NCI-H2029 treated with DMSO at 0.1 percent for 48 hours (cell line): ENCODE data around the gene SCAPER.

Experiments
- DNase-seq: peaks from one replicate; lab custom pipeline; 2025; lab: John Stamatoyannopoulos, UW

Gene SCAPER

DNA sequence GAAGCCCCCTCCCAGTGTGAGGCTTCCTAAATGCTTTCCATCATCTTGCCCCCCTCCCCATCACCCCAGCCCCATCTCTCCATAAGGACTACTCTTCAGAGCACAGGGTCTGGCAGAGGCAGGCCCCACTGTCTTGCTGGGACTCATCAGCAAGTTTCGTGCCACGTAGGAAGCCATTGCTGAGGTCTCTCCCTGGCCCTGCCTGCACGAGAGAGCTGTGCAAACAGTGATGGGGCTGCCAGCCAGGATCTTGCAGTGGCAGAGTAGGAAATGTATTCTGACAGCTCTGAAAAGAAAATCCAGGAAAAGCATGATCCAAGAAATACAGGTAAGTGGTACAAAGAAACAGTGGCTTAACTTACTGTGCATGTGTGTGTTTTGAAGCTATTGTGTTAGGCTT, 546.0 kb downstream of the SCAPER start:
- DNase-seq = peak; percentile 21

- no peak for DNase-seq
These were observed 546.7 kb downstream of the SCAPER start for GRCh38 chr15:76358453-76358852.

GRCh38 chr15:76354823-76355440, 550.2 kb downstream of the SCAPER start:
- DNase-seq = no peak

GRCh38 chr15:76353903-76354302, 551.2 kb downstream of the SCAPER start:
- no peak for DNase-seq

DNA sequence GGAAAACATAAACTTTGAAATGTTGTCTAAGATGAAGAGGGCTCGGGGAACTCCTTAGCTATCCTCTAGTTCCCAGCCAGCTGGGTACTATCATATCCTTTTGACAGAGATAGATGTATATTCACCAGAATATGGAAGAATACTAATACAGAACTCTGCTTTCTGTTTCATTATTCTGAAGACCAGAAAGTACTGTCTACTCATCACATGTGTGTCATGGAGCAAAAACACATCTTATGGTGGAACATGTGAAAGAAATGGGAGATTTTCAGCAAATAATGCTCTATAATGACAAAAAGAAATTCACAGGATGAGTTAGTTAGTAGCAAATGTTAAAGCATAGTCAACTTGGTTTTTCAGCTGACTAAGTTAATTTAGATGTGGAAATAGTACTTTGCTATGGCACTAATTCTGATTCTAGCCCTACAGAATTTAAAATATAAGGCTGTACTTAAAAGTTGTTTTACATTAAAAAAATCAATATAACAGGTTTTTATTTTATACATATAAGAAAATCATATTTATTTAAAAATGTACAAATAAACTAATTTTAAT, 552.0 kb downstream of the SCAPER start:
- DNase-seq = no peak

DNA sequence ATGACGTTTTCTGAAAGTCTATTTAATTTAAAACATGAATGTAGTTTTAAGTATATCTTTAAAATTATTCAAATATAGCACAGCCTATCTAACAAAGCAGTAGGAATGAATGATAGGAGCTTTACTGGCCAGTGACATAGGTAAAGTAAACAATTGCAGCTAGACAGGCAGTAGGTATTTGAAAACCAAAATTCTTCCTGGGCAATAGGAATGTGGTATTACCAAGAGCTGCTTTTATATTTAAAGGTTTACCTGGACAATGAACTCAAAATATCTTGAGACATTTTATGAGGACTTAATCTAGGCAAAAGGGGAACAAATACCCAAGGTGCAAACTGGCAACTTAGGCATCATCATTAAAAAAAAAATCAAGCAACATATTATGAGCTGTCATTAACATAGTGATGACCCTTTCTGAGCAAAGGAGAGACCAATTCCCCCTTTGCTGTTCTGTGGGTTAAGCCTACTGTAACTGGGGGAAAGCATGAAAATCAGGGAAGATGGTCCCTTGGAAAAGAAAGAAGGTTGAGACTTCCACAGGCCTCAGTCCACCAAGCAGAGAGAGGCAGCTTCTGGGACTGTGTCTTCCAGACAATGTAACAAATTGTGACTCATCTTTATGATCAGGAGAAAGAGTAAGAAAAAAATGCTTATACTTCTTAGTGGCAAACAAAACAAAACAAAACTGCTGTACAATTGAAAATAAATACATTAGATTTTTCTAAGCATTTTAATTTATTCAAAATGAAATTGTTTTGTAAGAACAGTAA, 555.7 kb downstream of the SCAPER start:
- no peak for DNase-seq

- DNase-seq = no peak
These were observed 557.6 kb downstream of the SCAPER start for GRCh38 chr15:76347482-76348055.

GRCh38 chr15:76346669-76347481, 558.3 kb downstream of the SCAPER start:
- DNase-seq = no peak

DNA sequence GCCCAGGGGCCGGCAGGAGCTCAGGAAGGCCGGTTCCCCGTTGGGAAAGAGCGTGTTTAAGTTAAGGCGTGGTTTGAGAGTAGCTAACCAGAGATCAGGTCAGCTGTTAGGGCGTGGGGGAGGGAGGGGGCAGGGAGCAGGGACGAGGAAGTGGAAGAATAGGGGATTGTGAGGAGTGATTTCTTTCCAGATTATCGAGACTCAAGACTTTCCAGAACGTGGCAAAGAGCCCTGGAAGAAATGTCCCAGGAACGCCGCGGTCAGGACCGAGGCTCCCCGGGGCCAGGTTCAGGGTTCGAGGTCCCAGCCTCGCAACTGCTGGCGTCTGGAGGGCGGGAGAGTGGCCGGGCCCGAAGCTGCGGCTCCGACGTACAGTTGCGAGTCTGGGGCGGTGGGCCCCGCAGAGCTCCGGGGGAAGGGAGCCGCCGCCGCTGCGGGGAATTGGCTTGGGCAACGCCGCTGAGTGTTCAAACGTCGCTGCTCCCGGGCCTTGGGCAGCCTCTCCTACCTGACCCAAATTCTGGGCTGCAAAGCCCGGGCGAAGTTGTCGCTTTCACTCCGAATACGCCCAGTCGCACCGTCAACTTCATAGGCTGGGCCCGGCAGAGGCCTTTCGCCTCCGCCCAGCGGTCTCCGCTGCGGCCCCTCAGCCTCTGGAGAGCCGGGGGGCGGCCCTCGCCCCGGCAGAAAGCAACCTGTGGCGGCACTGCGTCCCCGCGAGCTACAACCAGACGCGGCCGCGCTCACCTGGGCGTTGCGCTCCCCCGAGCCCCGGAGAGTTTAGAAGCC, 559.1 kb downstream of the SCAPER start:
- DNase-seq = no peak

DNA sequence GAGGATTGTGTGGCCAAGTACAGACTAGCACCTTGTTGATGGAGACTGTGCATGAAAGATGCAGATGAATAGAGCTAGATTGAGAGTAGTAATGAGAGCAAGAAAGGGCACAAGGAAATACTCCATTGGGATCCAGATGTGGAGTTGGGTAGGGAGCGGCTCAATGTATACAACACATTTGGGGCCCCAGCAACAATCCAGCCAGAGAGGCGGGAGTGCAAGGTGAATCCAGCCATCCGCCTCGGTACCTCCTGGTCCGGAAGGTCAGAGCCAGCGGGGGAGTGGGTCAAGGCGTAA, 559.6 kb downstream of the SCAPER start:
- DNase-seq = no peak

- DNase-seq = no peak
These were observed 560.1 kb downstream of the SCAPER start for GRCh38 chr15:76344893-76345582.

DNA sequence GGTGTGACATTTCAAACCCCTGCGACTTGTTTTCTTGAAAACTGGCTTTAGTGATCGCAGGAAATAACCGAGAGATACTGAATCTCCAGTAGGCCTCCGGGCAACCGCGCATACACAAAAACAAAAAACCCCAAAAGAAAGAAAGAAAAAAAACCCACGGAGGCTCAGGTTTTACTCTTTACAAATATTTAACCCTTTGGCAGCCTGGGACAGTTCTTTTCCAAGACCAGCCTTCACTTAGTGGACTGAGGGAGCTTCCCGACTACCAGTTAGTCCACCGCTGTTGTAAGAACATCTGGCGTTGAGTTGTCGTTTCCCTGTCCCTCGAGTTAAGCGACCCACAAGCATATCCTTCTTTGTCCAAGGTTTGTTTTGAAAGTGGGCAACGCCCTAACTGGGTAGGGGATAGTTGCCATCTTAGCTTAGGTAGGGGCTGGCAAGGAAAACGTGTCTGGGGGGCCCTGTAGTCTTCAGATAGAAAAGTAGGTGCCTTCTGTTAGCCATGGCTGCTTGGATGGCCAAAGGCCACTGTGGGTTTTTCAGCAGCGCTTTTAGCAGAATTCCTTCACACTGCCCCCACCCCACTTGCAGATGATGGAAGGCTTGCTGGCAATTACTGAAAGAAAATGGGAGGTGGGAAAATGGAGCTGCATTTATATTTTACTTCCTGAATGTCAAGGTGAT, 561.7 kb downstream of the SCAPER start:
- no peak for DNase-seq

DNA sequence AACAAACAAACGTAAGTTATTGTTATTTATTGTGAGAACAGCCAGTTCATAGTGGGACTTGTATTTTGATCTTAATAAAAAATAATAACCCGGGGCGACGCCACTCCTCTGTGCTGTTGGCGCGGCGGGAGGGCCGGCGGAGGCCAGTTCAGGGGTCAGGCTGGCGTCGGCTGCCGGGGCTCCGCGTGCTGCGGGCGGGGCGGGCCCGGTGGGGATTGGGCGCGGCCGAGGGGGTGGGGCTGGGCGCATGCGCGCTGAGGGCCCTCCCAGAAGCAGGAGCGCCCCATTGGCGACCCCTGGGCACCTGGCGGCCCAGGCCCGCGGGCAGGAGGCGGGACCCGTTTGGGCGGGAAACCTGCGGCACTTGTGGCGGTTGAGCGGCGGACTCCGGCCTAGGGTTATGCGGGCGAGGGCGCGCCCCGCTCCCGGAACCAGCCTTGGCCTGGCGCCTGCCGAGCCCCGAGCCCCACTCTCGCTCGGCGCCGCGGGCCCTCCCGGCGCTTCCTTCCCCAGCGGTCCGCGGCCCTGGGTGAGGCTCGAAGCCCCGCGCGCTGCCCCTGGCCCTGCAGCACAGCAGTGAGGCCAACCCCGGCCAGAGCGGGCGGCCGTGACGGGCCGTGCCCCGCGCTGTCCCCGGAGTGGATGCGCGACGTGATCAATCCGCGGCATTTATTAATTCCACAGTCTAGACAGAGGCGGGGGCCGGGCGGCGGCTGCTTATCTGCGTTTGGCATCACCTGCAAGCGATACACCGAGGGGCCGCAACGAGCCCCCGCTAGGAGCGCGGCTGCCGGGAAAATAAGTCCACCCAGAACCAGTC, 562.5 kb downstream of the SCAPER start:
- DNase-seq = no peak

- no peak for DNase-seq
These were observed 563.1 kb downstream of the SCAPER start for GRCh38 chr15:76342058-76342381.

- no peak for DNase-seq
These were observed 563.6 kb downstream of the SCAPER start for GRCh38 chr15:76341366-76342057.

- DNase-seq = no peak
These were observed 564.3 kb downstream of the SCAPER start for GRCh38 chr15:76340803-76341365.

- no peak for DNase-seq
These were observed 564.8 kb downstream of the SCAPER start for GRCh38 chr15:76340198-76340802.
